H1 (cell line): ENCODE measurements around the gene ADAMTS6. TPM values are rescaled to one million over a fixed set of nuclear protein-coding genes. Genes with fewer than 3 reads are reported as not detected.

Source experiments
- CTCF ChIA-PET: fragments of 300-600 bp; sonication (Branson Sonifier 250); formaldehyde crosslinking; loops from one replicate; lab custom pipeline; 2021; ENCODE audit not compliant: partially characterized antibody; lab: Charles Lee
- POLR2A ChIA-PET: fragments of 300-600 bp; sonication (Branson Sonifier 250); formaldehyde crosslinking; loops from one replicate; lab custom pipeline; 2021; ENCODE audit warnings: inconsistent platforms; ENCODE audit not compliant: partially characterized antibody; lab: Charles Lee
- DNase-seq, 2 experiments: peaks; one replicate each; pipeline versions ENCODE4 v3.0.0 to v3.0.0-alpha.2; 2010 to 2022; ENCODE audit warnings: low spot score in 2 of 2, low read depth in 1 of 2, mixed read lengths in 1 of 2
- FAIRE-seq: peaks from 2 replicates; lab custom pipeline; 2011; peaks lifted over from hg19 to GRCh38; lab: Jason Lieb, UNC
- H2AFZ ChIP-seq: 2 replicates; pipeline ENCODE4 v1.8.1; 2012; ENCODE audit warnings: low read length, inconsistent platforms
- H2AK5ac ChIP-seq: 2 replicates; pipeline ENCODE4 v1.6.1; 2013; ENCODE audit warnings: low read depth, low read length
- H2BK120ac ChIP-seq: replicated peaks from 2 replicates; pipeline ENCODE3; 2013; ENCODE audit warnings: low read depth, low read length, inconsistent platforms
- H2BK12ac ChIP-seq: 2 replicates; pipeline ENCODE4 v1.6.1; 2013; ENCODE audit warnings: low read depth, low read length
- H2BK15ac ChIP-seq: 2 replicates; pipeline ENCODE4 v1.6.1; 2013; ENCODE audit warnings: low read length
- H2BK20ac ChIP-seq: 2 replicates; pipeline ENCODE4 v1.6.1; 2013; ENCODE audit warnings: low read length
- H2BK5ac ChIP-seq: 2 replicates; pipeline ENCODE4 v1.6.1; 2013; ENCODE audit warnings: low read depth, low read length
- H3K14ac ChIP-seq: 2 replicates; pipeline ENCODE4 v1.6.1; 2013; ENCODE audit warnings: inconsistent platforms; ENCODE audit not compliant: insufficient read length
- H3K18ac ChIP-seq: 2 replicates; pipeline ENCODE4 v1.6.1; 2013; ENCODE audit warnings: low read length; ENCODE audit errors: extremely low read depth
- H3K23ac ChIP-seq: 2 replicates; pipeline ENCODE4 v1.6.1; 2013; ENCODE audit warnings: inconsistent platforms; ENCODE audit not compliant: insufficient read length
- H3K23me2 ChIP-seq: 2 replicates; pipeline ENCODE4 v1.6.1; 2013; ENCODE audit warnings: low read depth, low read length
- H3K27ac ChIP-seq: 2 replicates; pipeline ENCODE4 v1.6.1; 2011; ENCODE audit warnings: low read depth, low read length, inconsistent platforms
- H3K27me3 ChIP-seq, 4 experiments: replicated peaks in 1 of 4; 1 replicate in 1 of 4; 2 replicates in 3 of 4; pipeline versions ENCODE4 v1.6.1 to v1.8.1; 2011 to 2013; ENCODE audit warnings: low read length in 3 of 4, mild to moderate bottlenecking in 3 of 4, inconsistent platforms in 2 of 4, mixed read lengths in 2 of 4, moderate library complexity in 1 of 4; ENCODE audit not compliant: control insufficient read depth in 3 of 4, insufficient read depth in 3 of 4; ENCODE audit errors: extremely low read depth in 1 of 4
- H3K36me3 ChIP-seq, 4 experiments: 2 replicates each; pipeline versions ENCODE4 v1.6.1 to v1.8.1; 2011 to 2013; ENCODE audit warnings: mild to moderate bottlenecking in 4 of 4, low read length in 3 of 4, moderate library complexity in 2 of 4, control low read depth in 1 of 4, inconsistent platforms in 1 of 4; ENCODE audit not compliant: insufficient read depth in 4 of 4, control insufficient read depth in 2 of 4
- H3K4ac ChIP-seq: replicated peaks from 2 replicates; pipeline ENCODE3; 2013; ENCODE audit warnings: low read length, low read depth, mixed read lengths, inconsistent platforms; ENCODE audit not compliant: insufficient read length
- H3K4me1 ChIP-seq, 4 experiments: replicated peaks in 1 of 4; 1 replicate in 1 of 4; 2 replicates in 3 of 4; pipeline versions ENCODE4 v1.6.1 to v1.8.1; 2011 to 2013; ENCODE audit warnings: low read length in 3 of 4, inconsistent platforms in 2 of 4, mixed read lengths in 1 of 4; ENCODE audit not compliant: insufficient read depth in 4 of 4, control insufficient read depth in 3 of 4
- H3K4me2 ChIP-seq, 2 experiments: 2 replicates each; pipeline versions ENCODE4 v1.6.1 to v1.8.1; 2011 to 2013; ENCODE audit warnings: low read depth in 2 of 2, low read length in 2 of 2, control low read depth in 1 of 2, inconsistent platforms in 1 of 2, mild to moderate bottlenecking in 1 of 2; ENCODE audit not compliant: insufficient read depth in 1 of 2
- H3K4me3 ChIP-seq, 4 experiments: fragments of 200-600, 300-600 bp in 1 of 4; sonication (generic), shearing (Covaris generic), sonication (Bioruptor Twin) in 1 of 4; 2 replicates each; pipeline versions ENCODE4 v1.5.1 to v1.8.1; 2011 to 2016; ENCODE audit warnings: low read length in 4 of 4, low read depth in 3 of 4, control low read depth in 2 of 4, inconsistent platforms in 2 of 4, mild to moderate bottlenecking in 2 of 4, mixed read lengths in 1 of 4, moderate library complexity in 1 of 4; ENCODE audit not compliant: insufficient read depth in 2 of 4; ENCODE audit errors: extremely low read depth in 1 of 4
- H3K56ac ChIP-seq: replicated peaks from 2 replicates; pipeline ENCODE3; 2013; ENCODE audit warnings: low read depth, mild to moderate bottlenecking, mixed read lengths, low read length, inconsistent platforms; ENCODE audit not compliant: insufficient read length
- H3K79me1 ChIP-seq: 2 replicates; pipeline ENCODE4 v1.6.1; 2013; ENCODE audit warnings: low read depth, low read length, control low read depth
- H3K79me2 ChIP-seq, 2 experiments: 2 replicates each; pipeline versions ENCODE4 v1.6.1 to v1.8.1; 2012 to 2013; ENCODE audit warnings: low read length in 2 of 2, mild to moderate bottlenecking in 2 of 2, inconsistent platforms in 1 of 2; ENCODE audit not compliant: insufficient read depth in 2 of 2, control insufficient read depth in 1 of 2
- H3K9ac ChIP-seq, 4 experiments: replicated peaks in 1 of 4; 1 replicate in 1 of 4; 2 replicates in 3 of 4; pipeline versions ENCODE4 v1.6.1 to v1.8.1; 2011 to 2013; ENCODE audit warnings: low read depth in 3 of 4, low read length in 3 of 4, control low read depth in 2 of 4, mild to moderate bottlenecking in 2 of 4, moderate library complexity in 2 of 4, inconsistent platforms in 1 of 4; ENCODE audit errors: extremely low read depth in 1 of 4
- H3K9me3 ChIP-seq, 2 experiments: 2 replicates each; pipeline versions ENCODE4 v1.6.1 to v1.8.1; 2012 to 2013; ENCODE audit warnings: mild to moderate bottlenecking in 2 of 2, moderate library complexity in 2 of 2, control low read depth in 1 of 2, inconsistent platforms in 1 of 2, low read depth in 1 of 2, low read length in 1 of 2, mixed read lengths in 1 of 2; ENCODE audit not compliant: insufficient read depth in 2 of 2
- H4K20me1 ChIP-seq, 2 experiments: replicated peaks in 1 of 2; 2 replicates each; pipeline versions ENCODE3 to v1.8.1; 2011 to 2013; ENCODE audit warnings: inconsistent platforms in 2 of 2, low read length in 2 of 2, mild to moderate bottlenecking in 1 of 2; ENCODE audit not compliant: insufficient read depth in 2 of 2, control insufficient read depth in 1 of 2
- H4K5ac ChIP-seq: 2 replicates; pipeline ENCODE4 v1.6.1; 2013; ENCODE audit warnings: low read length, low read depth, mixed read lengths, inconsistent platforms; ENCODE audit not compliant: insufficient read length
- H4K8ac ChIP-seq: 2 replicates; pipeline ENCODE4 v1.8.0; 2013; ENCODE audit warnings: mild to moderate bottlenecking, moderate library complexity, low read length, inconsistent platforms; ENCODE audit not compliant: insufficient read depth; ENCODE audit errors: extremely low read depth
- H4K91ac ChIP-seq: replicated peaks from 2 replicates; pipeline ENCODE3; 2013; ENCODE audit warnings: low read length, mixed read lengths, inconsistent platforms; ENCODE audit not compliant: insufficient read length
- ATF2 ChIP-seq: IDR thresholded peaks from 2 replicates; pipeline ENCODE4 v1.6.1; 2012; ENCODE audit warnings: low read length, inconsistent platforms
- CHD2 ChIP-seq: IDR thresholded peaks from 2 replicates; pipeline ENCODE4 v1.6.1; 2012; ENCODE audit warnings: low read length, improper control_type of control experiment
- MAFK ChIP-seq: IDR thresholded peaks from 2 replicates; pipeline ENCODE4 v1.6.1; 2012; ENCODE audit warnings: low read depth, mild to moderate bottlenecking, improper control_type of control experiment, low read length
- PHF8 ChIP-seq: fragments of 200-600 bp; sonication (generic); conservative IDR thresholded peaks from 2 replicates; pipeline ENCODE4 v1.7.1; 2012; ENCODE audit warnings: low read depth, mild to moderate bottlenecking, inconsistent platforms, low read length, moderate library complexity
- SIRT6 ChIP-seq: IDR thresholded peaks from one replicate; pipeline ENCODE4 v1.7.1; 2012; ENCODE audit warnings: low read length, inconsistent platforms
- SIX5 ChIP-seq: IDR thresholded peaks from 2 replicates; pipeline ENCODE4 v1.6.1; 2011; ENCODE audit warnings: mild to moderate bottlenecking, low read depth, low read length
- SP4 ChIP-seq: IDR thresholded peaks from 2 replicates; pipeline ENCODE4 v1.6.1; 2012; ENCODE audit warnings: low read length, inconsistent platforms
- TEAD4 ChIP-seq: IDR thresholded peaks from 2 replicates; pipeline ENCODE4 v1.6.1; 2012; ENCODE audit warnings: low read depth, low read length, inconsistent platforms, mixed read lengths
- USF2 ChIP-seq: IDR thresholded peaks from 2 replicates; pipeline ENCODE4 v1.6.1; 2011; ENCODE audit warnings: low read length, improper control_type of control experiment
- WGBS, 2 experiments: shearing (Covaris generic) in 1 of 2; methylation state at CpG; one replicate each; pipeline versions ENCODE4 v1.1.6 to v1.1.7; 2013 to 2015; ENCODE audit warnings: low lambda C conversion rate in 2 of 2, mixed read lengths in 2 of 2, inconsistent platforms in 1 of 2, low coverage in 1 of 2, missing lambda C conversion rate in 1 of 2; ENCODE audit not compliant: insufficient replicate concordance in 2 of 2, insufficient coverage in 1 of 2, insufficient read length in 1 of 2; ENCODE audit errors: extremely low coverage in 1 of 2, missing lambda C conversion rate in 1 of 2; 5-methylcytosine and 5-hydroxymethylcytosine counted together
- polyA plus RNA-seq, 7 experiments: library from polyadenylated mRNA; depleted of rRNA in 3 of 7; stranded (reverse) in 5 of 7; unstranded in 2 of 7; fragments of >200 nt in 5 of 7; fragments of 200-250 nt in 2 of 7; gene quantifications; 1 replicate in 5 of 7; 2 replicates in 1 of 7; 4 replicates in 1 of 7; pipeline versions ENCODE4 v1.2.1 to v1.2.3, GENCODE V29; 2011 to 2013; ENCODE audit warnings: missing spikeins in 2 of 7, mixed read lengths in 2 of 7
- total RNA-seq: library from RNA; stranded (reverse); fragmentation: NEBNext Ultra II Directional; extraction: Animal tissue kit (Norgen Biotek cat#: 25700); gene quantifications from 2 replicates; pipeline ENCODE4 v1.2.1, GENCODE V29; 2021

ADAMTS6 gene
- total and polyA plus RNA-seq, 2 of the 8 experiments (the other 6 are each of a cell fraction or from before 2014, with no cell fraction given), result 0.74 to 2.4 TPM

GRCh38 chr5:65103756-65104440, 377.8 kb downstream of the ADAMTS6 start:
- Histone ChIP-seq H4K5ac (no peak overlapping the region), H3K4me3 (peak overlapping the region in 1 of 4 experiments; percentile 55; a peak in 2 of 8 replicates)
- FAIRE-seq, result no peak
- TF ChIP-seq CHD2 (no peak), MAFK (no peak), SIRT6 (no peak), SP4 (no peak), SIX5 (no peak), USF2 (no peak), TEAD4 (no peak), PHF8 (no peak), ATF2 (no peak)

More at GRCh38 chr5:65103756-65104440, 377.8 kb downstream of the ADAMTS6 start:
- H2BK120ac ChIP-seq, result no peak overlapping the region
- no peak overlapping the region for H3K4ac ChIP-seq
- peaks cover 4 to 6% (median 5%) of the 10 kb centered on the region in 4 experiments; a peak in 6 of 7 replicates for H3K4me1 ChIP-seq
- H4K20me1 ChIP-seq, result no peaks in the 10 kb centered on the region
- H3K14ac ChIP-seq, result no peak overlapping the region
- H2AFZ ChIP-seq, result 0 out of 2 replicates have a peak overlapping the region, but pooled peaks have one; percentile 6
- H3K9me3 ChIP-seq, result no peaks in the 10 kb centered on the region
- no peaks in the 10 kb centered on the region for H3K27me3 ChIP-seq
- no peak for DNase-seq
- peak overlapping the region; percentile 62; the same call in 1 of the 2 replicates for H4K8ac ChIP-seq
- H2BK20ac ChIP-seq, result 0 out of 2 replicates have a peak overlapping the region, but pooled peaks have one; percentile 35
- H3K9ac ChIP-seq, result peak overlapping the region in 1 of 4 experiments; percentile 45; a peak in 2 of 7 replicates
- H3K56ac ChIP-seq, result no peak overlapping the region
- no peak overlapping the region for H3K18ac ChIP-seq
- CTCF ChIA-PET, result interaction anchor here (0.7 to 6.8 kb wide), 14 partner anchors 9 to 484 kb away, joined by 3 to 63 read pairs (median 4); partner anchors contain the start of gene ADAMTS6
- H3K23me2 ChIP-seq, result no peaks in the 10 kb centered on the region
- POLR2A ChIA-PET, result interaction anchor here (0.6 to 2.5 kb wide), 12 partner anchors 8 to 407 kb away, joined by 3 to 9 read pairs (median 4); partner anchors contain the start of gene ADAMTS6
- WGBS, 2 experiments, result 92% methylated on average over 15 of the region's 15 CpGs; no CpG with 5 or more reads in 1 of the 2 experiments
- H3K27ac ChIP-seq, result no peak overlapping the region
- H3K36me3 ChIP-seq, result no peaks in the 10 kb centered on the region
- H2BK12ac ChIP-seq, result no peak overlapping the region
- no peaks in the 10 kb centered on the region for H3K79me2 ChIP-seq
- H2BK15ac ChIP-seq, result no peak overlapping the region
- H2BK5ac ChIP-seq, result peak overlapping the region; percentile 42; the same call in 1 of the 2 replicates
- H4K91ac ChIP-seq, result no peak overlapping the region
- H3K23ac ChIP-seq, result no peak overlapping the region
- no peak overlapping the region for H2AK5ac ChIP-seq
- peak overlapping the region; percentile 4 to 23; a peak in 2 of 4 replicates for H3K4me2 ChIP-seq
- no peaks in the 10 kb centered on the region for H3K79me1 ChIP-seq
